Caco-2 (cell line): ENCODE data around the gene ERC1. TPM values are rescaled to one million over a fixed set of nuclear protein-coding genes. Genes with fewer than 3 reads are reported as not detected.

Experiments
- BruUV-seq: library from RNA; stranded (reverse); fragments of 400-500 nt; replicated peaks from 2 replicates; lab custom pipeline; 2021; lab: Mats Ljungman, UMichigan
- CTCF ChIA-PET: fragments of 300-600 bp; sonication (Branson Sonifier 250); formaldehyde crosslinking; loops from one replicate; lab custom pipeline; 2022; ENCODE audit warnings: antibody characterized with exemption; lab: Charles Lee
- POLR2A ChIA-PET: fragments of 300-600 bp; sonication (Branson Sonifier 250); formaldehyde crosslinking; loops from one replicate; lab custom pipeline; 2022; ENCODE audit warnings: antibody characterized with exemption; lab: Charles Lee
- DNase-seq, 2 experiments: peaks; one replicate each; pipeline versions ENCODE4 v3.0.0 to v3.0.0-alpha.2; 2020 to 2022
- H3K27me3 ChIP-seq: replicated peaks from 2 replicates; pipeline ENCODE4 v1.6.0; 2011; ENCODE audit warnings: low read length; ENCODE audit not compliant: control insufficient read depth, insufficient read depth
- H3K36me3 ChIP-seq: 2 replicates; pipeline ENCODE4 v1.5.1; 2011; ENCODE audit warnings: low read length; ENCODE audit not compliant: control insufficient read depth, insufficient read depth
- H3K4me1 ChIP-seq: fragments of 250-450 bp; sonication (Bioruptor Pico); 2 replicates; pipeline ENCODE4 v1.5.1; 2020; ENCODE audit warnings: mild to moderate bottlenecking
- H3K4me3 ChIP-seq: 2 replicates; pipeline ENCODE4 v1.5.1; 2011; ENCODE audit warnings: low read depth, mild to moderate bottlenecking, control low read depth, low read length
- H3K9me3 ChIP-seq: fragments of 250-450 bp; sonication (Bioruptor Pico); 2 replicates; pipeline ENCODE4 v1.5.1; 2020; ENCODE audit warnings: mild to moderate bottlenecking, moderate library complexity
- H3K27ac Mint-ChIP-seq: one replicate; pipeline ENCODE4 v1.8.0; 2022; ENCODE audit warnings: mixed read lengths; ENCODE audit not compliant: unreplicated experiment
- H3K27me3 Mint-ChIP-seq: one replicate; pipeline ENCODE4 v1.8.0; 2022; ENCODE audit warnings: mixed read lengths; ENCODE audit not compliant: insufficient read depth, unreplicated experiment
- H3K36me3 Mint-ChIP-seq: one replicate; pipeline ENCODE4 v1.8.0; 2022; ENCODE audit warnings: mild to moderate bottlenecking, mixed read lengths; ENCODE audit not compliant: insufficient read depth, unreplicated experiment
- H3K4me1 Mint-ChIP-seq: one replicate; pipeline ENCODE4 v1.8.0; 2022; ENCODE audit warnings: low read depth, mixed read lengths; ENCODE audit not compliant: unreplicated experiment
- H3K4me3 Mint-ChIP-seq: one replicate; pipeline ENCODE4 v1.8.0; 2022; ENCODE audit warnings: mild to moderate bottlenecking, moderate library complexity, mixed read lengths; ENCODE audit not compliant: unreplicated experiment
- H3K9me3 Mint-ChIP-seq: one replicate; pipeline ENCODE4 v1.8.0; 2022; ENCODE audit warnings: mixed read lengths; ENCODE audit not compliant: unreplicated experiment
- intact Hi-C: fragments of 100-400 bp; cut with micrococcal nuclease; formaldehyde crosslinking; loops from one replicate; pipeline ENCODE4 v1.10.0; 2022; ENCODE audit not compliant: unreplicated experiment
- total RNA-seq: library from RNA; stranded (reverse); gene quantifications from 2 replicates; pipeline ENCODE4 v1.2.3, GENCODE V29; 2022
- TF ChIP-seq, protein P1 (sequence below), 2 experiments: fragments of 200-600 bp in 1 of 2; IDR thresholded peaks; 1 replicate in 1 of 2; 2 replicates in 1 of 2; pipeline versions ENCODE4 v1.5.1 to v1.8.0; 2011 to 2022; ENCODE audit warnings: antibody characterized with exemption in 1 of 2, control low read depth in 1 of 2, inconsistent platforms in 1 of 2, low read depth in 1 of 2, low read length in 1 of 2, mild to moderate bottlenecking in 1 of 2, moderate library complexity in 1 of 2; ENCODE audit not compliant: insufficient read depth in 1 of 2, severe bottlenecking in 1 of 2, unreplicated experiment in 1 of 2

The ERC1 gene
- total RNA-seq, 1 experiment from 2014 or later, result 88.4 TPM

- POLR2A ChIA-PET, result no interaction called here
- H3K4me3 Mint-ChIP-seq, result no peak overlapping the region
- no peaks in the 10 kb centered on the region for H3K9me3 ChIP-seq
- H3K4me1 Mint-ChIP-seq, result no peaks in the 10 kb centered on the region
- peaks cover 9% of the 10 kb centered on the region for H3K36me3 Mint-ChIP-seq
- no TSS peak for BruUV-seq
- H3K27ac Mint-ChIP-seq, result peak overlapping the region; percentile 11
- H3K36me3 ChIP-seq, result no peaks in the 10 kb centered on the region
- no peaks in the 10 kb centered on the region for H3K9me3 Mint-ChIP-seq
- no peak overlapping the region for H3K4me3 ChIP-seq
- no peaks in the 10 kb centered on the region for H3K27me3 ChIP-seq
- no peaks in the 10 kb centered on the region for H3K4me1 ChIP-seq
- H3K27me3 Mint-ChIP-seq, result no peaks in the 10 kb centered on the region
- intact Hi-C loops, result no loop called here
- CTCF ChIA-PET, result no interaction called here
- TF ChIP-seq, protein P1, sequence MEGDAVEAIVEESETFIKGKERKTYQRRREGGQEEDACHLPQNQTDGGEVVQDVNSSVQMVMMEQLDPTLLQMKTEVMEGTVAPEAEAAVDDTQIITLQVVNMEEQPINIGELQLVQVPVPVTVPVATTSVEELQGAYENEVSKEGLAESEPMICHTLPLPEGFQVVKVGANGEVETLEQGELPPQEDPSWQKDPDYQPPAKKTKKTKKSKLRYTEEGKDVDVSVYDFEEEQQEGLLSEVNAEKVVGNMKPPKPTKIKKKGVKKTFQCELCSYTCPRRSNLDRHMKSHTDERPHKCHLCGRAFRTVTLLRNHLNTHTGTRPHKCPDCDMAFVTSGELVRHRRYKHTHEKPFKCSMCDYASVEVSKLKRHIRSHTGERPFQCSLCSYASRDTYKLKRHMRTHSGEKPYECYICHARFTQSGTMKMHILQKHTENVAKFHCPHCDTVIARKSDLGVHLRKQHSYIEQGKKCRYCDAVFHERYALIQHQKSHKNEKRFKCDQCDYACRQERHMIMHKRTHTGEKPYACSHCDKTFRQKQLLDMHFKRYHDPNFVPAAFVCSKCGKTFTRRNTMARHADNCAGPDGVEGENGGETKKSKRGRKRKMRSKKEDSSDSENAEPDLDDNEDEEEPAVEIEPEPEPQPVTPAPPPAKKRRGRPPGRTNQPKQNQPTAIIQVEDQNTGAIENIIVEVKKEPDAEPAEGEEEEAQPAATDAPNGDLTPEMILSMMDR (IDR thresholded peaks at IDR 0.05; ENCODE audit: insufficient read depth in 1 of 2, low read depth in 1 of 2, low read length in 1 of 2, severe bottlenecking in 1 of 2, unreplicated experiment in 1 of 2), result no peak
- DNase-seq, result no peak
These were observed 22.8 kb downstream of the ERC1 start for GRCh38 chr12:1013618-1014489.

- H3K9me3 ChIP-seq, result no peaks in the 10 kb centered on the region
- no peak overlapping the region for H3K27ac Mint-ChIP-seq
- intact Hi-C loops, result no loop called here
These were observed 28.3 kb downstream of the ERC1 start for GRCh38 chr12:1019283-1019682.

DNA sequence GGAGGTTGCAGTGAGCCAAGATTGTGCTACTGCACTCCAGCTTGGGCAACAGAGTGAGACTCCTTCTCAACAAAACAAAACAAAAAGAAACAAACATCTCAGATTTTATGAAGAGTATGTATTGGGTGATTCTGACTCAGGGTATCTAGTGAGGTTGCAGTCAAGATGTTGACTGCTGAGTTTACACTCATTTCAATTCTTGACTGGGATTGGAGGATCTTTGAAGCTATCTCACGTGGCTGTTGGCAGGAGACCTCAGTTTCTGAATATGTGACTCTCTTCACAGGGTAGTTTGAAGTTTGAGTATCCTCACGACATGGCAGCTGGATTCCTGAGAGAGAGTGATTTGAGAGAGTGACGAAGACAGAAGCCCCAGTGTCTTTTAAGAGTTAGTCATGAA, 29.4 kb downstream of the ERC1 start:
- TF ChIP-seq, protein P1 (IDR thresholded peaks at IDR 0.05; ENCODE audit: insufficient read depth in 1 of 2, low read depth in 1 of 2, low read length in 1 of 2, severe bottlenecking in 1 of 2, unreplicated experiment in 1 of 2), result no peak
- no peaks in the 10 kb centered on the region for H3K36me3 ChIP-seq
- POLR2A ChIA-PET, result no interaction called here
- H3K4me3 ChIP-seq, result no peak overlapping the region
- H3K27me3 ChIP-seq, result no peaks in the 10 kb centered on the region
- BruUV-seq, result no TSS peak
- no peak overlapping the region for H3K4me3 Mint-ChIP-seq
- CTCF ChIA-PET, result no interaction called here
- H3K36me3 Mint-ChIP-seq, result peaks cover 4% of the 10 kb centered on the region
- H3K4me1 ChIP-seq, result no peaks in the 10 kb centered on the region
- intact Hi-C loops, result no loop called here
- H3K27ac Mint-ChIP-seq, result no peak overlapping the region
- H3K27me3 Mint-ChIP-seq, result no peaks in the 10 kb centered on the region
- H3K9me3 Mint-ChIP-seq, result no peaks in the 10 kb centered on the region
- H3K9me3 ChIP-seq, result no peaks in the 10 kb centered on the region
- no peak for DNase-seq
- H3K4me1 Mint-ChIP-seq, result no peaks in the 10 kb centered on the region

More at GRCh38 chr12:1019283-1019682, 28.3 kb downstream of the ERC1 start:
- no peaks in the 10 kb centered on the region for H3K4me1 ChIP-seq
- Mint-ChIP-seq H3K27me3 (no peaks in the 10 kb centered on the region), H3K9me3 (no peaks in the 10 kb centered on the region), H3K4me1 (no peaks in the 10 kb centered on the region), H3K4me3 (no peak overlapping the region), H3K36me3 (peaks cover 4% of the 10 kb centered on the region)
- no peak overlapping the region for H3K4me3 ChIP-seq
- H3K36me3 ChIP-seq, result no peaks in the 10 kb centered on the region
- BruUV-seq, result no TSS peak
- H3K27me3 ChIP-seq, result no peaks in the 10 kb centered on the region
- ChIA-PET POLR2A (interaction anchor here (0.6 kb wide), 2 partner anchors 12 to 150 kb away, joined by 3 to 5 read pairs; no protein-coding TSS in a partner anchor), CTCF (no interaction called here)
- no peak for DNase-seq
- TF ChIP-seq, protein P1 (IDR thresholded peaks at IDR 0.05; ENCODE audit: insufficient read depth in 1 of 2, low read depth in 1 of 2, low read length in 1 of 2, severe bottlenecking in 1 of 2, unreplicated experiment in 1 of 2), result no peak
